HepG2 (cell line): ENCODE data around the gene RHCE.
"Not testable (repeated sequence)": the region's sequence is repeated elsewhere in the genome, so short reads cannot be mapped to it uniquely, and the experiment has no call there.

Source experiments
- FOXK2 ChIP-seq: fragments of 450-650 bp; IDR thresholded peaks from 2 replicates; pipeline ENCODE4 v1.6.1; 2016
- REPIN1 ChIP-seq: sonication (generic); formaldehyde crosslinking; IDR thresholded peaks from 2 replicates; pipeline ENCODE4 v1.8.0; 2022; ENCODE audit warnings: missing genetic modification reagents, low read depth, mild to moderate bottlenecking, borderline replicate concordance
- ZNF737 ChIP-seq: sonication (generic); formaldehyde crosslinking; IDR thresholded peaks from 2 replicates; pipeline ENCODE4 v1.5.0; 2020; ENCODE audit warnings: missing genetic modification reagents, mild to moderate bottlenecking, borderline replicate concordance
- ZNF749 ChIP-seq: sonication (generic); formaldehyde crosslinking; IDR thresholded peaks from 2 replicates; pipeline ENCODE4 v1.8.0; 2022; ENCODE audit warnings: mild to moderate bottlenecking, missing genetic modification reagents, moderate library complexity, borderline replicate concordance
- TF ChIP-seq, protein P1 (sequence below): sonication (generic); formaldehyde crosslinking; IDR thresholded peaks from 2 replicates; pipeline ENCODE4 v1.5.0; 2020; ENCODE audit warnings: mild to moderate bottlenecking, missing genetic modification reagents, moderate library complexity

DNA sequence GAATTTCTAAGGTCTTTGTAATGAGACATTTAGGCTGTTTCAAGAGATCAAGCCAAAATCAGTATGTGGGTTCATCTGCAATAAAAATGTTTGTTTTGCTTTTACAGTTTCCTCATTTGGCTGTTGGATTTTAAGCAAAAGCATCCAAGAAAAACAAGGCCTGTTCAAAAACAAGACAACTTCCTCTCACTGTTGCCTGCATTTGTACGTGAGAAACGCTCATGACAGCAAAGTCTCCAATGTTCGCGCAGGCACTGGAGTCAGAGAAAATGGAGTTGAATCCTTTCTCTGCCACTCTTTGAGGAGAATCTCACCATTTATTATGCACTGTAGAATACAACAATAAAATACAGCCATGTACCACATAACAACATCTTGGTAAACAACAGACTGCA is 91.8 kb downstream of the RHCE start:
- TF ChIP-seq ZNF749 (CRISPR knock-in tag); REPIN1; FOXK2; ZNF737 (CRISPR knock-in tag): not testable (repeated sequence)
- TF ChIP-seq, protein P1, sequence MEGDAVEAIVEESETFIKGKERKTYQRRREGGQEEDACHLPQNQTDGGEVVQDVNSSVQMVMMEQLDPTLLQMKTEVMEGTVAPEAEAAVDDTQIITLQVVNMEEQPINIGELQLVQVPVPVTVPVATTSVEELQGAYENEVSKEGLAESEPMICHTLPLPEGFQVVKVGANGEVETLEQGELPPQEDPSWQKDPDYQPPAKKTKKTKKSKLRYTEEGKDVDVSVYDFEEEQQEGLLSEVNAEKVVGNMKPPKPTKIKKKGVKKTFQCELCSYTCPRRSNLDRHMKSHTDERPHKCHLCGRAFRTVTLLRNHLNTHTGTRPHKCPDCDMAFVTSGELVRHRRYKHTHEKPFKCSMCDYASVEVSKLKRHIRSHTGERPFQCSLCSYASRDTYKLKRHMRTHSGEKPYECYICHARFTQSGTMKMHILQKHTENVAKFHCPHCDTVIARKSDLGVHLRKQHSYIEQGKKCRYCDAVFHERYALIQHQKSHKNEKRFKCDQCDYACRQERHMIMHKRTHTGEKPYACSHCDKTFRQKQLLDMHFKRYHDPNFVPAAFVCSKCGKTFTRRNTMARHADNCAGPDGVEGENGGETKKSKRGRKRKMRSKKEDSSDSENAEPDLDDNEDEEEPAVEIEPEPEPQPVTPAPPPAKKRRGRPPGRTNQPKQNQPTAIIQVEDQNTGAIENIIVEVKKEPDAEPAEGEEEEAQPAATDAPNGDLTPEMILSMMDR, result not testable (repeated sequence)
